ENCODE measurements around the gene FOXC1. TPM values are rescaled to one million over a fixed set of nuclear protein-coding genes. Genes with fewer than 3 reads are reported as not detected.

The FOXC1 gene
- polyA plus RNA-seq, 1 of the 3 experiments (the other 2 are of a cell fraction), result 4.3 TPM

- Histone ChIP-seq H3K9ac (no peak overlapping the region), H3K79me2 (ENCODE audit: insufficient read depth) (no peaks in the 10 kb centered on the region), H3K4me3 (ENCODE audit: low read depth in 2 of 2, low read length in 1 of 2) (no peak overlapping the region), H2AFZ (ENCODE audit: low read depth) (no peak overlapping the region), H4K20me1 (ENCODE audit: insufficient read depth) (no peaks in the 10 kb centered on the region), H3K9me2 (no peaks in the 10 kb centered on the region), H3K36me3 (replicated peaks in 1 of 2; ENCODE audit: control insufficient read depth in 1 of 2, insufficient read depth in 2 of 2, low read length in 1 of 2) (no peaks in the 10 kb centered on the region), H3K4me1 (ENCODE audit: control insufficient read depth in 1 of 2, insufficient read depth in 2 of 2, low read depth in 1 of 2, low read length in 1 of 2) (no peaks in the 10 kb centered on the region), H3K9me3 (no peaks in the 10 kb centered on the region), H3K27me3 (ENCODE audit: insufficient read depth) (peaks cover 43% of the 10 kb centered on the region), H3K27ac (ENCODE audit: low read depth in 2 of 2, low read length in 1 of 2) (no peak overlapping the region), H3F3A (replicated peaks; ENCODE audit: insufficient read depth) (no peaks in the 10 kb centered on the region), H3K4me2 (no peak overlapping the region)
- TF ChIP-seq ELF1 (IDR thresholded peaks at IDR 0.05) (no peak), TAF1 (IDR thresholded peaks at IDR 0.05; ENCODE audit: borderline replicate concordance, low read depth, low read length) (no peak), MEF2A (IDR thresholded peaks at IDR 0.05; ENCODE audit: borderline replicate concordance, low read depth) (no peak), REST (IDR thresholded peaks at IDR 0.05; ENCODE audit: low read depth, low read length) (no peak), RFX5 (IDR thresholded peaks at IDR 0.05; ENCODE audit: low read length) (no peak), SIN3A (IDR thresholded peaks at IDR 0.05; ENCODE audit: borderline replicate concordance, low read depth, low read length) (no peak), NRF1 (IDR thresholded peaks at IDR 0.05; ENCODE audit: low read depth, low read length) (no peak), FOXJ3 (CRISPR knock-in tag; IDR thresholded peaks at IDR 0.05) (no peak)
- WGBS (ENCODE audit: low lambda C conversion rate), result 13% methylated on average over 10 of the region's 14 CpGs
- CTCF ChIA-PET, result interaction anchor here (1.0 to 1.8 kb wide), 2 partner anchors 11 to 1060 kb away, joined by 3 to 7 read pairs; no protein-coding TSS in a partner anchor
- POLR2A ChIA-PET, result no interaction called here
- no peak for DNase-seq
These were observed 24.6 kb upstream of the FOXC1 start for GRCh38 chr6:1584996-1585668.

DNA sequence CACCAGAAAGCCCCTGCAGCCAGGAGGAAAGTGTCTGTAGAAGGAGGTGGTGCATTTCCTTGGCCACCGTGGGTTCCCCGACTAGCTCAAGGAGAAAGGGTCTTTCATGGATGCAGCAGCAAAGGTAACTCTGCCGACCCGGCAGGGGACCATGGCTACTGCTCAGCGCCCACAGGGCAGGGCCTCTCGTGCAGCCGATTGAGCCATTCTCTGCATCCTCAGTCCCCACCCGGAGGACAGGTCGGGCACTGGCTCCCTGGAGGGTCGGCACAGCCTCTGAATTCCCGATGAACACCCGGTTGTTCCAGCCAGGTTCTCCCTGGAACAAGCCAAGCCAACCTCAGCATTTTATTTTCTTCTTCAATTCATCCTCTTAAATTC, 24.1 kb upstream of the FOXC1 start:
- Histone ChIP-seq H3K9me2 (no peaks in the 10 kb centered on the region), H2AFZ (ENCODE audit: low read depth) (no peak overlapping the region), H3K4me2 (no peak overlapping the region), H4K20me1 (ENCODE audit: insufficient read depth) (no peaks in the 10 kb centered on the region), H3K9me3 (no peaks in the 10 kb centered on the region), H3K36me3 (replicated peaks in 1 of 2; ENCODE audit: control insufficient read depth in 1 of 2, insufficient read depth in 2 of 2, low read length in 1 of 2) (no peaks in the 10 kb centered on the region), H3K79me2 (ENCODE audit: insufficient read depth) (no peaks in the 10 kb centered on the region), H3F3A (replicated peaks; ENCODE audit: insufficient read depth) (no peaks in the 10 kb centered on the region), H3K4me1 (ENCODE audit: control insufficient read depth in 1 of 2, insufficient read depth in 2 of 2, low read depth in 1 of 2, low read length in 1 of 2) (no peaks in the 10 kb centered on the region), H3K4me3 (ENCODE audit: low read depth in 2 of 2, low read length in 1 of 2) (no peak overlapping the region), H3K27me3 (ENCODE audit: insufficient read depth) (peaks cover 46% of the 10 kb centered on the region), H3K9ac (no peak overlapping the region), H3K27ac (ENCODE audit: low read depth in 2 of 2, low read length in 1 of 2) (no peak overlapping the region)
- ChIA-PET CTCF (interaction anchor here (1.0 to 1.8 kb wide), 2 partner anchors 10 to 1059 kb away, joined by 3 to 7 read pairs; no protein-coding TSS in a partner anchor), POLR2A (no interaction called here)
- DNase-seq, result no peak
- WGBS (ENCODE audit: low lambda C conversion rate), result 12% methylated on average over 5 of the region's 12 CpGs
- no peak for TF ChIP-seq SIN3A (IDR thresholded peaks at IDR 0.05; ENCODE audit: borderline replicate concordance, low read depth, low read length)
- TF ChIP-seq, protein P1, sequence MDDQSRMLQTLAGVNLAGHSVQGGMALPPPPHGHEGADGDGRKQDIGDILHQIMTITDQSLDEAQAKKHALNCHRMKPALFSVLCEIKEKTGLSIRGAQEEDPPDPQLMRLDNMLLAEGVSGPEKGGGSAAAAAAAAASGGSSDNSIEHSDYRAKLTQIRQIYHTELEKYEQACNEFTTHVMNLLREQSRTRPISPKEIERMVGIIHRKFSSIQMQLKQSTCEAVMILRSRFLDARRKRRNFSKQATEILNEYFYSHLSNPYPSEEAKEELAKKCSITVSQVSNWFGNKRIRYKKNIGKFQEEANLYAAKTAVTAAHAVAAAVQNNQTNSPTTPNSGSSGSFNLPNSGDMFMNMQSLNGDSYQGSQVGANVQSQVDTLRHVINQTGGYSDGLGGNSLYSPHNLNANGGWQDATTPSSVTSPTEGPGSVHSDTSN (IDR thresholded peaks at IDR 0.05), result no peak
- no peak for TF ChIP-seq MXI1 (IDR thresholded peaks at IDR 0.05; ENCODE audit: low read depth, low read length)

Measured in SK-N-SH (cell line).